GM19043 (cell line): Measurements from ENCODE around the gene MTHFR.
A peak's percentile ranks its signal among the peaks of the same experiment; 100 is the strongest.

Source experiments
- ATAC-seq: cut with Tn5 transposase; IDR thresholded peaks from one replicate; pipeline ENCODE4 v1.9.1; 2021; ENCODE audit warnings: low read depth; ENCODE audit not compliant: unreplicated experiment

The MTHFR gene

DNA sequence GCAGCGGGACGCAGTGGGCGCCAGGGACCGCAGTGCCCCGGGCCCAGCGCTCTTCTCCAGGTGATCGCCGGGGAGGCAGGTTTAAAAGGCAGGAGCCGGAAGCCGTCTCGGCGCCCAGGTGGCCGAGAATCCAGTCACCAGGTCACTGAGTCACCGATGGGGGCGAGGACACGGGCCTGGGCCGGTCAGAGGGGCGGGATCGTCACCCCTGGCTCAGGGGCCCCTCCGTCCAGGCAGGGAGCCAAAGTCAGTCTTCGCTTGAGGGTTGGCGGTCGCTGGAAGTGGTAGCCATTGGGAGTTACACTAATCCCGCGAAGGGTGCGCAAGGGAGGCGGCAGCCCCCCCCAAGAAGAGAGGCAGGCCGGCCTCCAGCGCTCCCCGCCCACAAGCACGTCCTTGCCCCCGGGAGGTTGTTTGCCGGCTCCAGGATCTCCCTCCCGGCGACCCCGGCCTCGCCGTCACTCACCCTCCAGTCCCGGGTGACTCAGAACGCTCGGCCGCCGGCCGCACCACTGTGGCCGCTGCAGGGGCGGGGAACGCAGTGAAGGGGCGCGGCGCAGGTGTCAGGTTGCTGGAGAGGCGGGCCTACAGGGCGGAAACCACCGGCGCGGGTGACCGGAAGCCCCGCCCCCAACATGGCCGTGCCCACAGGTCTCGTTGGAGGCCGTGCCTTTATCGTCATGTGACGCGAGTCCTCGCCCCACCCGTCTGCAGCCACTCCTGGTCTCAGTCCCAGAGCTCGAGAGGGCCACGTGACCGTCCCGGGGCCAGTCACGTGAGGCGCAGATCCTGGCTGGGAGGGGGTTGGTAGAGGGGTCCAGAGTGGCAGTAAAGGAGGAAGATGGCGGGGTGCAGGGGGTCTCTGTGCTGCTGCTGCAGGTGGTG is at the start of gene MTHFR, which contains the start of gene CLCN6:
MTHFR (minus strand) TSS at position 543 of the 885 bp plus-strand sequence. CDS start 2,848 bp downstream, outside the sequence.
CLCN6 (plus strand) TSS at position 770 of the 885 bp plus-strand sequence; CDS start at position 842, 72 bp downstream.
- ATAC-seq = peak; percentile 76

GRCh38 chr1:11855430-11855829 is 49.7 kb upstream of the MTHFR start:
- no peak for ATAC-seq

DNA sequence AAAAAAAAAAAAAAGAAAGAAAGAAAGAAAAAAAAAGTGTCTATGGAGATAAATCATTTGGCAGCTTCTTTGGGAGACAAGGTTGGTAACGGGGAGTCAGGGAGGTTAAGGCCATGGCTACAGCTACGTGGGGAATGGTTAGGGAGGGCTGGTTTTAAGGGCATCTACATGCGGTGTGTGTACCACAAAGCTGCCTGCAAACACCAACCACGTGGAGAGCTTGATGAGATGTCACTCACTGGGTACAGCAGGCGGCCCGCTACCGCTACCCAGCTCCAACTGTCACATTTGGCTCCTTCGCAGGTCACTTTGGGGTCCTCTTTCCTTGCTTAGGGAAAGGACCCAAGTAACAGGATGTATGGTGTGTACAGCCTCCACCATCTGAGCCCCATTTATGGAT is 48.8 kb upstream of the MTHFR start:
- no peak for ATAC-seq

- no peak for ATAC-seq
These were observed 45.4 kb upstream of the MTHFR start for GRCh38 chr1:11851180-11851579.

GRCh38 chr1:11850156-11850555 is 44.4 kb upstream of the MTHFR start:
- no peak for ATAC-seq

GRCh38 chr1:11848373-11848700 is 42.6 kb upstream of the MTHFR start:
- ATAC-seq = no peak

- no peak for ATAC-seq
These were observed 42.1 kb upstream of the MTHFR start, which contains the start of gene NPPA for GRCh38 chr1:11847667-11848372. NPPA (minus strand) TSS chr1:11847783; CDS start chr1:11847684, 99 bp downstream.

GRCh38 chr1:11845641-11846335 is 40.0 kb upstream of the MTHFR start:
- ATAC-seq = no peak

- no peak for ATAC-seq
These were observed 36.6 kb upstream of the MTHFR start for GRCh38 chr1:11842154-11843041.

DNA sequence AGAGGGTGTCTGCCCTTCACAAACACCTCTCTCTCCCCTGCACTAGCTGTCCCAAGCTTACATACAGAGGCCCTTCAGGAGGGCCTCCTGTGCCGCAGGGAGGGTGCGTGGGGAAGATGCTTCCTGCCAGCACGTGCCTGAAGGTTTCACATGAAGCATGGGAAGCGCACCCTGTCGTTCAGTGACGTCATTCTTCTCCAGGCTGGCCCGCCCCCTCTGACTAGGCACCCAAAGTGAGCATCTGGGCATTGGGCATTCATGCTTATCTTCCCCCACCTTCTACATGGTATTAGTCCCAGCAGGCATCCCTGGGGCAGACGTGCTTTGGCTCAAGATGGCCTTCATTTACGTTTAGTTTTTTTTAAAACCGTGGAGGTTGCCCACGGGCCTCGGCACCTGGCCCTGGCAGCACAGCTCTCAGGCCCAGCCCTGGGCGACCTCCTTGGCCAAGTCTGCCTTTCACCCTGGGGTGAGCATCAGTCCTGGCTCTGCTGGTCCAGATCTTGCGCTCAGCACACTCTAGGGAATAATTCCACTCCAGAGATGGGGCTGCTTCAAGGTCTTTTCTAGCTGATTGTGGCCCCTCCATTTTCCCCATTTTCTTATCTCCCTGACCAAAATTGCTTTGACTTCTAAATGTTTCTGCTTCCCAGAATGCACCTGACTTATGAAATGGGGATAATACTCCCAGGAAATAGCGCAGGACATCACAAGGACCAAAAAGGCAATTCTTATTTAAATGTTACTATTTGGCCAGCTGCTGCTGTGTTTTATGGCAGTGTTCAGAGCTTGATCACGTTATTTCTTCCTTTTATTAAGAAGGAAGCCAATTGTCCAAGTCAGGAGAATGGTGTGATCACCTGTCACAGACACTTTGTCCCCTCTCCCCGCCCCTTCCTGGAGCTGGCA is 35.7 kb upstream of the MTHFR start:
- ATAC-seq = no peak

- ATAC-seq = no peak
These were observed 34.3 kb upstream of the MTHFR start for GRCh38 chr1:11839727-11840705.

GRCh38 chr1:11838349-11839272 is 32.8 kb upstream of the MTHFR start:
- ATAC-seq = no peak

DNA sequence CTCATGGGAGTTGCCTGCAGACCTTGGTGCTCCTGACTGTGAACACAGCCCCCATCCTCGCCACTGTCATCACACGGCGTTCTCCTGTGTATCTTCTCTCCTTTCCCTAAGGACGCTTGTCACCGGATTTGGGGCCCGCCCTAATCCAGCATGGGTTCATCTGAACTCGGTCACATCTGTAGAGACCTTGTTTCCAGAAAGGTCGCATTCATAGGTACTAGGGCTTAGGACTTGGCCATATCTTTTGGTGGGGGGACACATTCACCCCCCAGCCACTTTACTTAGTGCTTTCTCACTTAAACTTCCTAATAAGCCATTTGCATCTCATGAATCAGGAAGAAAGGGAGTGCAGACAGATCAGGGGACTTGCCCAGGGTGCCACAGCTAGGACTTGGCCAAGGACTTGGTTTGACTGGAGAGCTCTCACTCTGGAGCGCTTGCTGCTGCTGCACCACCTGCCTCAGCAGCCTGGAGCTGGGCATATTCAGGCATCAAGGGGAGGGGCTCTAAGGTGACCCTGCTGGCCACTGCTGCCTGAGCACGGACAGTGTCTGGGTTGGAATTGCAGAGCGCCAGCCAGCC is 32.1 kb upstream of the MTHFR start:
- no peak for ATAC-seq

GRCh38 chr1:11836955-11837766 is 31.4 kb upstream of the MTHFR start:
- no peak for ATAC-seq

GRCh38 chr1:11835441-11836225 is 29.9 kb upstream of the MTHFR start:
- no peak for ATAC-seq
